HG02938 (cell line): ENCODE measurements around the gene NAP1L4.
"Not testable (repeated sequence)": the region's sequence is repeated elsewhere in the genome, so short reads cannot be mapped to it uniquely, and the experiment has no call there.

Source experiments
- ATAC-seq: cut with Tn5 transposase; IDR thresholded peaks from one replicate; pipeline ENCODE4 v1.9.1; 2021; ENCODE audit warnings: mild to moderate bottlenecking, moderate library complexity; ENCODE audit not compliant: unreplicated experiment

The NAP1L4 gene

GRCh38 chr11:2938458-2939418 lies 53.4 kb downstream of the NAP1L4 start:
- not testable (repeated sequence) for ATAC-seq

- not testable (repeated sequence) for ATAC-seq
These were observed 54.3 kb downstream of the NAP1L4 start for GRCh38 chr11:2937641-2938457.

- ATAC-seq: no peak
These were observed 57.4 kb downstream of the NAP1L4 start for GRCh38 chr11:2934611-2935239.

GRCh38 chr11:2934021-2934550 lies 58.0 kb downstream of the NAP1L4 start:
- ATAC-seq: no peak

- ATAC-seq: no peak
These were observed 58.6 kb downstream of the NAP1L4 start for GRCh38 chr11:2933375-2934020.

GRCh38 chr11:2932850-2933251 lies 59.3 kb downstream of the NAP1L4 start:
- no peak for ATAC-seq

- ATAC-seq: no peak
These were observed 60.1 kb downstream of the NAP1L4 start for GRCh38 chr11:2931771-2932738.

- no peak for ATAC-seq
These were observed 60.7 kb downstream of the NAP1L4 start for GRCh38 chr11:2931420-2931746.

- no peak for ATAC-seq
These were observed 61.3 kb downstream of the NAP1L4 start for GRCh38 chr11:2930704-2931419.

GRCh38 chr11:2929950-2930703 lies 62.0 kb downstream of the NAP1L4 start:
- no peak for ATAC-seq

- ATAC-seq: no peak
These were observed 62.6 kb downstream of the NAP1L4 start for GRCh38 chr11:2929531-2929949.

- ATAC-seq: no peak
These were observed 63.3 kb downstream of the NAP1L4 start, which contains the start of gene PHLDA2 for GRCh38 chr11:2928605-2929530. Gene PHLDA2, minus strand, starts transcription at chr11:2929420. Its CDS starts 56 bp downstream, at chr11:2929364.

GRCh38 chr11:2927851-2928604 lies 64.1 kb downstream of the NAP1L4 start:
- ATAC-seq: no peak

GRCh38 chr11:2927121-2927800 lies 64.9 kb downstream of the NAP1L4 start:
- ATAC-seq: no peak

- ATAC-seq: no peak
These were observed 65.5 kb downstream of the NAP1L4 start for GRCh38 chr11:2926611-2927051.
